HEK293T (cell line): Measurements from ENCODE around the gene CLCN7.

Experiments
- ZNF384 ChIP-seq: fragments of 450-650 bp; IDR thresholded peaks from 2 replicates; pipeline ENCODE4 v1.6.1; 2016
- TF ChIP-seq, protein P1 (sequence below): fragments of 450-650 bp; IDR thresholded peaks from 2 replicates; pipeline ENCODE4 v1.6.1; 2016

GRCh38 chr16:1471569-1472194, 3.1 kb downstream of the CLCN7 start:
- TF ChIP-seq, protein P1, sequence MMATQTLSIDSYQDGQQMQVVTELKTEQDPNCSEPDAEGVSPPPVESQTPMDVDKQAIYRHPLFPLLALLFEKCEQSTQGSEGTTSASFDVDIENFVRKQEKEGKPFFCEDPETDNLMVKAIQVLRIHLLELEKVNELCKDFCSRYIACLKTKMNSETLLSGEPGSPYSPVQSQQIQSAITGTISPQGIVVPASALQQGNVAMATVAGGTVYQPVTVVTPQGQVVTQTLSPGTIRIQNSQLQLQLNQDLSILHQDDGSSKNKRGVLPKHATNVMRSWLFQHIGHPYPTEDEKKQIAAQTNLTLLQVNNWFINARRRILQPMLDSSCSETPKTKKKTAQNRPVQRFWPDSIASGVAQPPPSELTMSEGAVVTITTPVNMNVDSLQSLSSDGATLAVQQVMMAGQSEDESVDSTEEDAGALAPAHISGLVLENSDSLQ, result no peak
- TF ChIP-seq ZNF384, result no peak
